ENCODE measurements around the gene LRIG3. TPM values are rescaled to one million over a fixed set of nuclear protein-coding genes. Genes with fewer than 3 reads are reported as not detected.
"Not testable (repeated sequence)": the region's sequence is repeated elsewhere in the genome, so short reads cannot be mapped to it uniquely, and the experiment has no call there.

Gene LRIG3
- polyA plus RNA-seq, 1 experiment = 33.9 TPM

DNA sequence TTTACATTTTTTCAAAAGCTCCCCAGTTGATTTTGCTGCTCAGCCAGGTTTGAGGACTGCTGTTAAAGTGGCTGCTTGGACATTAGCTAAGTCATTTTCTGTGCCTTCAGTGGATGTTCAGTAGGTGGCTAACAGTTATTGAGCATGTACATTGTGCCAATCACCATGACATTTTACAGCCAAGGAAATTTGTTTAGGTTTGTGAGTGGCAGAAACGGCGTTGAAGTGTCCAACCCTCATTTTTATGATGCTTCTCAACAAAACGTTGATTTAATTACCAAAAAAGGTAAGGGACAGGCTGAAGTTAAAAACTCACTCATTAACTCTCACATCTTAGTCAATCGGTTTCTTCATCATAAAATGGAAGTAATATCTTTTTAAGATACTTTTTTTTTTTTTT is 37.0 kb upstream of the LRIG3 start:
- Histone ChIP-seq H3K4me3 (ENCODE audit: low read depth, low read length) (no peak overlapping the region), H3K36me3 (ENCODE audit: control insufficient read depth, insufficient read depth, low read length) (no peaks in the 10 kb centered on the region), H3K27me3 (ENCODE audit: control insufficient read depth, insufficient read depth, low read length) (no peaks in the 10 kb centered on the region)
- TF ChIP-seq, protein P1, sequence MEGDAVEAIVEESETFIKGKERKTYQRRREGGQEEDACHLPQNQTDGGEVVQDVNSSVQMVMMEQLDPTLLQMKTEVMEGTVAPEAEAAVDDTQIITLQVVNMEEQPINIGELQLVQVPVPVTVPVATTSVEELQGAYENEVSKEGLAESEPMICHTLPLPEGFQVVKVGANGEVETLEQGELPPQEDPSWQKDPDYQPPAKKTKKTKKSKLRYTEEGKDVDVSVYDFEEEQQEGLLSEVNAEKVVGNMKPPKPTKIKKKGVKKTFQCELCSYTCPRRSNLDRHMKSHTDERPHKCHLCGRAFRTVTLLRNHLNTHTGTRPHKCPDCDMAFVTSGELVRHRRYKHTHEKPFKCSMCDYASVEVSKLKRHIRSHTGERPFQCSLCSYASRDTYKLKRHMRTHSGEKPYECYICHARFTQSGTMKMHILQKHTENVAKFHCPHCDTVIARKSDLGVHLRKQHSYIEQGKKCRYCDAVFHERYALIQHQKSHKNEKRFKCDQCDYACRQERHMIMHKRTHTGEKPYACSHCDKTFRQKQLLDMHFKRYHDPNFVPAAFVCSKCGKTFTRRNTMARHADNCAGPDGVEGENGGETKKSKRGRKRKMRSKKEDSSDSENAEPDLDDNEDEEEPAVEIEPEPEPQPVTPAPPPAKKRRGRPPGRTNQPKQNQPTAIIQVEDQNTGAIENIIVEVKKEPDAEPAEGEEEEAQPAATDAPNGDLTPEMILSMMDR (IDR thresholded peaks at IDR 0.05; ENCODE audit: insufficient read depth, low read depth, low read length) = no peak
- ChIA-PET POLR2A (no interaction called here), CTCF (no interaction called here)
- no peak for DNase-seq (ENCODE audit: low read depth)

DNA sequence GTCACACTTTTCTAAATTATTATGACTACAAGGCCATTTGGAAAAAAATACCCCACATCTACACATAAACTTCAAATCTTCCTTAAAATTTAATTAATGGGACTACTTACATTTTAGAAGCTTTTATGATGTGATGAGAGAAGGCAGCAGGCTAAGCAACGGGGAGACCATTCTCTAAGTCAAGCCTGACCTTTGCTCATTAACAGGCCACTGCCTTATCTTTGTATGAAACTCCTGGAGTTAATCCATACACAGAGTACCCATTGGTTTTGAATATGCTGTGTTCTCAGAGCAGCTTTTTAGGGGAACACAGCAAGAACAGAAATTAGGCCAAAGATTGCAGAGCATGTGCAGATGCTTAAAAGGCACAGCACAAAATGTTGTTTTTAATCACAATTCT is 35.5 kb upstream of the LRIG3 start:
- no peaks in the 10 kb centered on the region for H3K27me3 ChIP-seq (ENCODE audit: control insufficient read depth, insufficient read depth, low read length)
- no peak for DNase-seq (ENCODE audit: low read depth)
- ChIA-PET CTCF (no interaction called here), POLR2A (no interaction called here)
- no peaks in the 10 kb centered on the region for H3K36me3 ChIP-seq (ENCODE audit: control insufficient read depth, insufficient read depth, low read length)
- H3K4me3 ChIP-seq (ENCODE audit: low read depth, low read length) = no peak overlapping the region
- TF ChIP-seq, protein P1 (IDR thresholded peaks at IDR 0.05; ENCODE audit: insufficient read depth, low read depth, low read length) = no peak

DNA sequence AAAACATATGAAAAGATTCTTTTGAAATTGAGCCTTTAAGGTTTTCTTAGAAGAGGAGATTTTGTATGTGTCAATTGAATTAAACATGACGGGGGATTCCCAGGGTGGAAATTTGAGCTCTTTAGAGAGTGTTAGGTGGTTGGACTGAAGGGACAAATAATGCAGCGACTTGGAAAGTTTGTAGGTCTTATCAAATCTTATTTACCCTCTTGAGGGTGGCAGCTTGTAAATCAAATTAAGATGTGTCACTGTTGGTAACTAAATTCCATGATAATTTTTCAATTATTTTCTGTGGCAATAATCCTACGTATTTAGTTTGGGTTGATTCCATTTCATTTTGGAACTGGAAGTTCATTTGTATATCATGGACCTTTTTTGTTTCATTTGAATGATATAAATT is 33.7 kb upstream of the LRIG3 start:
- ChIA-PET POLR2A (no interaction called here), CTCF (no interaction called here)
- no peak for DNase-seq (ENCODE audit: low read depth)
- H3K36me3 ChIP-seq (ENCODE audit: control insufficient read depth, insufficient read depth, low read length) = no peaks in the 10 kb centered on the region
- H3K4me3 ChIP-seq (ENCODE audit: low read depth, low read length) = no peak overlapping the region
- TF ChIP-seq, protein P1 (IDR thresholded peaks at IDR 0.05; ENCODE audit: insufficient read depth, low read depth, low read length) = no peak
- H3K27me3 ChIP-seq (ENCODE audit: control insufficient read depth, insufficient read depth, low read length) = no peaks in the 10 kb centered on the region

DNA sequence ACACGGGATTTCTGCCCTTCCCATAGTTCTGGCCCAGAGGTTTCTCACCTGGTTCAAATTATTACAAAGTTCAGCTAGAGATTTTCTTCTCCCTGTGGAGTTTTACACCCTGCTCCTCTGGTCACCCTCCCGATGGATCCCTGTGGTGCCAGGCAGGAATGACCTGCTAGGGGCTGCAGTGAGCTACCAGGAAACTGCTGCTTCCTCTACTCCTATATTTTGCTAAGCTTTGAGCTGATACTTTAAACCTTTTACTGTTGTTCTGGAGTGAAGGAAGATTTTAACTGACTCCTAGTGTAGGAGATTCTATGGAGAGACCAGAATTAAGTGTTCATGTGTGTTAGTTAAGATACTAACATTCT is 30.4 kb upstream of the LRIG3 start:
- Histone ChIP-seq H3K4me3 (ENCODE audit: low read depth, low read length) (no peak overlapping the region), H3K36me3 (ENCODE audit: control insufficient read depth, insufficient read depth, low read length) (no peaks in the 10 kb centered on the region), H3K27me3 (ENCODE audit: control insufficient read depth, insufficient read depth, low read length) (no peaks in the 10 kb centered on the region)
- CTCF ChIA-PET = interaction anchor here (1.0 to 1.9 kb wide), 3 partner anchors 12 to 30 kb away, joined by 3 to 6 read pairs (median 3); partner anchors contain the start of gene LRIG3
- POLR2A ChIA-PET = no interaction called here
- TF ChIP-seq, protein P1 (IDR thresholded peaks at IDR 0.05; ENCODE audit: insufficient read depth, low read depth, low read length) = no peak
- DNase-seq (ENCODE audit: low read depth) = no peak

DNA sequence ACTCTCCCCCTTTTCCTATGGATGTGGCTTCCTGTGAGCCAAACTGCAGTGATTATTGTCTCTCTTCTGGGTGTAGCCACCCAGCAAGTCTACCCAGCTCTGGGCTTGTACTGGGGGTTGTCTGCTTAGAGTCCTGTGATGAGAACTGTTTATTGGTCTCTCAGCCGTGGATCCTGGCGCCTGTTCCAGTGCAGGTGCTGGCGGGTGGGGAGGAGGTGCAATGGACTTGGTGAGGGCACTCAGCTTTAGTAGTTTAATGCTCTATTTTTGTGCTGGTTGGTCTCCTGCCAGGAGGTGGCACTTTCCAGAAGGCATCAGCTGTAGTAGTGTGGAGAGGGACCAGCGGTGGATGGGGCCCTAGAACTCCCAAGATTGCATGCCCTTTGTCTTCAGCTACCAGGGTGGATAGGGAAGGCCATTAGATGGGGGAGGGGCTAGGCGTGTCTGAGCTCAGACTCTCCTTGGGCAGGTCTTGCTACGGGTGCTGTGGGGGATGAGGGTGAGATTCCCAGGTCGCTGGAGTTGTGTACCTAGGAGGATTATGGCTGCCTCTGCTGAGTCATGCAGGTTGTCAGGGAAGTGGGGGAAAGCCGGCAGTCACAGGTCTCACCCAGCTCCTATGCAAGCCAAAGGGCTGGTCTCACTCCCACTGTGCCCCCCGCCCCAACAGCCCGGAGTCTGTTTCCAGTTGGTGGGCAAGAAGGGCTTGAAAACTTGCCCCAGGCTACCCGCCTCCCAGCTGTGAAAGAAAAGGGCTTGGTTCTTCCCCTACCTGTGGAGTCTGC is 29.8 kb upstream of the LRIG3 start:
- H3K27me3 ChIP-seq (ENCODE audit: control insufficient read depth, insufficient read depth, low read length); DNase-seq (ENCODE audit: low read depth); H3K36me3 ChIP-seq (ENCODE audit: control insufficient read depth, insufficient read depth, low read length); POLR2A ChIA-PET; H3K4me3 ChIP-seq (ENCODE audit: low read depth, low read length): not testable (repeated sequence)
- CTCF ChIA-PET = interaction anchor here (0.6 to 1.9 kb wide), 4 partner anchors 12 to 1310 kb away, joined by 3 to 6 read pairs (median 3); partner anchors contain the start of gene LRIG3

DNA sequence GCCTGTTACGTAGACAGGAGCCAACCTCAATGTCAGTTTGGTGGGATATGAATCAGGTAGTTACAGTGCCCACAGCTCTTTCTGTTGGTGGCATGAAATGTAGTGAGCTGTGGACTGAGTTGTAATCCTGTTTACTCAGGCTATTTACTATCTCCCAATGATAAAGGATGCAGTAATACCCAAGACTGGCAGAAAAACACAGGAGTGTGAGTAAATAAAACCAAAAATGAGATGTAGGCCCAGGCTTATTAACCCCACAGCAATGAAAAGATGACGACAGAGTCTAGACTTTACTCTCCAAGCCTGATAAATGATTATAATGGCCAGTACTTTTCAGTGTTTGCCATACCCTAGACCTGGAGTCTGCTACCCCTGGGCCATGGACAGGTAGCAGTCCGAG is 22.8 kb upstream of the LRIG3 start:
- CTCF ChIA-PET = interaction anchor here (1.0 kb wide), 1 partner anchor 16 kb away, joined by 3 read pairs; no protein-coding TSS in a partner anchor

More for the DNA sequence above, 22.8 kb upstream of the LRIG3 start:
- H3K36me3 ChIP-seq (ENCODE audit: control insufficient read depth, insufficient read depth, low read length) = no peaks in the 10 kb centered on the region
- TF ChIP-seq, protein P1 (IDR thresholded peaks at IDR 0.05; ENCODE audit: insufficient read depth, low read depth, low read length) = no peak
- no peak overlapping the region for H3K4me3 ChIP-seq (ENCODE audit: low read depth, low read length)
- POLR2A ChIA-PET = no interaction called here
- DNase-seq (ENCODE audit: low read depth) = no peak
- no peaks in the 10 kb centered on the region for H3K27me3 ChIP-seq (ENCODE audit: control insufficient read depth, insufficient read depth, low read length)

Measured in BJ (cell line).